ENCODE results near the gene TOP2A. TPM values are rescaled to one million over a fixed set of nuclear protein-coding genes. Genes with fewer than 3 reads are reported as not detected.

TOP2A gene
- total RNA-seq, 1 donor from 2014 or later: 41.9 TPM

- H3K27me3 Mint-ChIP-seq (ENCODE audit: unreplicated experiment): no peaks in the 10 kb centered on the region
- peaks cover 11% of the 10 kb centered on the region for H3K36me3 Mint-ChIP-seq (ENCODE audit: unreplicated experiment)
- H3K4me1 Mint-ChIP-seq (ENCODE audit: unreplicated experiment): peaks cover 57% of the 10 kb centered on the region
- peak overlapping the region; percentile 78 for H3K4me3 Mint-ChIP-seq (ENCODE audit: unreplicated experiment)
- DNase-seq (ENCODE audit: extremely low spot score, unreplicated experiment): no peak
- H3K9me3 Mint-ChIP-seq (ENCODE audit: unreplicated experiment): no peaks in the 10 kb centered on the region
- TF ChIP-seq, protein P1, sequence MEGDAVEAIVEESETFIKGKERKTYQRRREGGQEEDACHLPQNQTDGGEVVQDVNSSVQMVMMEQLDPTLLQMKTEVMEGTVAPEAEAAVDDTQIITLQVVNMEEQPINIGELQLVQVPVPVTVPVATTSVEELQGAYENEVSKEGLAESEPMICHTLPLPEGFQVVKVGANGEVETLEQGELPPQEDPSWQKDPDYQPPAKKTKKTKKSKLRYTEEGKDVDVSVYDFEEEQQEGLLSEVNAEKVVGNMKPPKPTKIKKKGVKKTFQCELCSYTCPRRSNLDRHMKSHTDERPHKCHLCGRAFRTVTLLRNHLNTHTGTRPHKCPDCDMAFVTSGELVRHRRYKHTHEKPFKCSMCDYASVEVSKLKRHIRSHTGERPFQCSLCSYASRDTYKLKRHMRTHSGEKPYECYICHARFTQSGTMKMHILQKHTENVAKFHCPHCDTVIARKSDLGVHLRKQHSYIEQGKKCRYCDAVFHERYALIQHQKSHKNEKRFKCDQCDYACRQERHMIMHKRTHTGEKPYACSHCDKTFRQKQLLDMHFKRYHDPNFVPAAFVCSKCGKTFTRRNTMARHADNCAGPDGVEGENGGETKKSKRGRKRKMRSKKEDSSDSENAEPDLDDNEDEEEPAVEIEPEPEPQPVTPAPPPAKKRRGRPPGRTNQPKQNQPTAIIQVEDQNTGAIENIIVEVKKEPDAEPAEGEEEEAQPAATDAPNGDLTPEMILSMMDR (IDR thresholded peaks at IDR 0.05): peak; percentile 20
- peak overlapping the region; percentile 75 for H3K27ac Mint-ChIP-seq (ENCODE audit: unreplicated experiment)
These were observed 76.6 kb downstream of the TOP2A start for GRCh38 chr17:40340880-40341807.

DNA sequence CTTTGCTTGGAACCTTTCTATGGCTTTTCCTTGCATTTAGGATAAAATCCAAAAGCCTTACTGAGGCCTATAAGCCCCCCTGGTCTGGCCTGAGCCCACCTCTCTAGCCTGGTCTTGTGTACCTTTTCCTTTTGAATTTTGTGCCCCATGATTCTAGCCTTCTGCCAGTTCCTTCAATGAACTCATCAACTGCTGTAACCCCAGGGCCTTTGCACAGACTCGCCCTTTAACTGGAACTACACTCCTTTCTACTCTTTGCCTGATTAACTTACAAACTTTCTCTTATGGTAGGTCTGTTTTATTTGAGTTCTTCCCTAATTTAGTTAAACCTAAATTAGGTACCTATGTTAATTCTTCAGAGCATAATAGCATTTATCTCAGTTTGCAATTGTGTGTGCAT lies 77.4 kb downstream of the TOP2A start:
- Mint-ChIP-seq H3K27ac (ENCODE audit: unreplicated experiment) (no peak overlapping the region), H3K36me3 (ENCODE audit: unreplicated experiment) (peaks cover 11% of the 10 kb centered on the region), H3K9me3 (ENCODE audit: unreplicated experiment) (no peaks in the 10 kb centered on the region), H3K4me1 (ENCODE audit: unreplicated experiment) (peaks cover 53% of the 10 kb centered on the region), H3K4me3 (ENCODE audit: unreplicated experiment) (no peak overlapping the region), H3K27me3 (ENCODE audit: unreplicated experiment) (no peaks in the 10 kb centered on the region)
- TF ChIP-seq, protein P1 (IDR thresholded peaks at IDR 0.05): no peak
- no peak for DNase-seq (ENCODE audit: extremely low spot score, unreplicated experiment)

DNA sequence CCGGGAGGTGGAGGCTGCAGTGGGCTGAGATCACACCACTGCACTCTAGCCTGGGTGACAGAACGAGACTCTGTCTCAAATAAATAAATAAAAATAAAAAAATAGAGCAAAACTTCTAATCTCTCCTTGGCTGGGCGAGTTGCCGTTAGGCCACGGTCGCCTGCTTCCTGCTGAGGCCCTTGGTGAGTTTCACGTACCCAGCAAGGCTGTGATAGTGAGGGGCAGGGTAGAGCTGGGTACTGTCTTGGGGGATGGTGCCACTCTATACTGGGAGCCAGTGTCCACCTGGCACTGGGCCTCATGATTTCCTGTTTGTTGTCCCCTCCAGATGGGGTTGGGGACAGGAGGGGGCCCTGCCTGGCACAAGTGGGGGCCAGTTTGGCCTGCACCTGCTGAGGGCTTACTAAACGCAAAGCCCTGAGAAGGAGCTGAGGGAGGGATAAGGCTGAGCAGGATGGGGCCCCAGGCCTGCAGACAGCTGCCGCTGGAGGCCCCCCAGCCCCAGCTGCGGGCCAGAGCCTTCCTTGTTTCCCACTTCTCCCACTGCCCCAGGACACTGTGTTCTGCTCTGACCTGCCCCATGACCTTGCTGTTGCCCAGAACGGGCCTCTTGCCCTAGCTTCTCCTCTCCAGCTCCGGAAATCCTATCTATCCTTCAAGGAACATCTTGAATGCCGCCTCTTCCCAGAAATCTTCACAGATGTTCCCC lies 78.6 kb downstream of the TOP2A start:
- Mint-ChIP-seq H3K27ac (ENCODE audit: unreplicated experiment) (peak overlapping the region; percentile 4), H3K4me3 (ENCODE audit: unreplicated experiment) (no peak overlapping the region), H3K36me3 (ENCODE audit: unreplicated experiment) (peaks cover 13% of the 10 kb centered on the region), H3K9me3 (ENCODE audit: unreplicated experiment) (no peaks in the 10 kb centered on the region), H3K27me3 (ENCODE audit: unreplicated experiment) (no peaks in the 10 kb centered on the region), H3K4me1 (ENCODE audit: unreplicated experiment) (peaks cover 54% of the 10 kb centered on the region)
- no peak for DNase-seq (ENCODE audit: extremely low spot score, unreplicated experiment)
- TF ChIP-seq, protein P1 (IDR thresholded peaks at IDR 0.05): no peak

Other genes starting within 250 kb of the TOP2A start
- 5.7 and 6.8 TPM in 2 replicates for gene RAPGEFL1, start 240.4 kb downstream of the TOP2A start, total RNA-seq
- 28.3 and 28.6 TPM in 2 replicates for gene WIPF2, start 198.6 kb downstream of the TOP2A start, total RNA-seq
- 6.7 and 10.8 TPM in 2 replicates for gene CDC6, start 130.0 kb downstream of the TOP2A start, total RNA-seq
- gene RARA, start 108.7 kb downstream of the TOP2A start, total RNA-seq: 62.6 and 65.2 TPM in 2 replicates
- gene GJD3, start 53.2 kb downstream of the TOP2A start, total RNA-seq: 0.40 TPM in 1 of 2 replicates, not detected in the other
- 2,074 and 2,132 TPM in 2 replicates for gene IGFBP4, start 25.6 kb upstream of the TOP2A start, total RNA-seq
- 0.21 and 0.73 TPM in 2 replicates for gene TNS4, start 83.7 kb upstream of the TOP2A start, total RNA-seq
- 0.21 TPM in 1 of 2 replicates, not detected in the other for gene CCR7, start 147.6 kb upstream of the TOP2A start, total RNA-seq
- 137 and 145 TPM in 2 replicates for gene SMARCE1, start 229.9 kb upstream of the TOP2A start, total RNA-seq
- not detected in 2 replicates for gene KRT222, start 247.3 kb upstream of the TOP2A start, total RNA-seq